ENCODE measurements around the gene HSF5. TPM values are rescaled to one million over a fixed set of nuclear protein-coding genes. Genes with fewer than 3 reads are reported as not detected.

Gene HSF5
- total RNA-seq, 6 donors from 2014 or later = 0.07 to 0.39 (median 0.30) TPM; not detected in 1

DNA sequence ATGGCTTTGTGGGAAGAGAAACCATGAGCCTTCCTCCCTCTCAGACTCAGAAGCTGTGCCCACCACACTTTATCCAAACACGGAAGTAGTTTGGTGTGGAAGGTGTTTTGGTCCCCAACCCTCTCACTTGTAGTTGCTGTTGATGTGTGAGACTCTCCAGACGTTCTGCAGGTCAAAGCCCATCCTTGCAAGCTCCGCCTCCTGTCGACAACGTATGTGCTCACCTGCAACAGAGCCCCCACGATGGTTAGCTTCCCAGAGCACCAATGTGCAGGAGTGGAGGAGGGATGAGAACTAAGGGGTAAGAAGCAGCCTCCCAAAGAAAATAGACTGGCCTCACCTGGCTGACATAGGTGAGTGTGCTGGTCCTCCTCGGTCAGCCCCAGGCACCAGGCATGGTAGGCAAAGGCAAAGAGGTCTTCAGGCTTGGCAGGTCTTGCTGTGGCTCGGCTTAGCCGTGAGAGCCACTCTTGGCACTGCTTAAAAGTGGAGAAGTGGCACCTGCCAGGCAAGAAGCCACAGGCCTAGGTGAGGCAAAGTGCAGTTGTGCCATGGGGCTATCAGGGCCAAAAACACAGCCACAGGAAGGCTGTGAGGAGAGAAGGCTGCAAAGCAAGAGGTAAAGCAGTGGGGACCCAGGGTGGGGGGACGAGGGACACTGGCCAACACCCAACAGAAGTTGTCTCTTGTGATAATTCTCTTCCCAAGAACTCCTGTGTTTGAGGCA lies 20.3 kb upstream of the HSF5 start:
- Histone ChIP-seq H3K27me3 (no peaks in the 10 kb centered on the region), H3K9me3 (no peaks in the 10 kb centered on the region), H3K36me3 (peaks cover 45 to 93% (median 86%) of the 10 kb centered on the region in 4 donors), H3K4me3 (no peak overlapping the region), H3K4me1 (peaks cover 6 to 22% (median 11%) of the 10 kb centered on the region in 4 donors), H3K27ac (no peak overlapping the region)
- TF ChIP-seq POLR2A (IDR thresholded peaks at IDR 0.05) (no peak), EP300 (IDR thresholded peaks at IDR 0.05) (no peak), POLR2AphosphoS5 (IDR thresholded peaks at IDR 0.05) (no peak)
- TF ChIP-seq, protein P1, sequence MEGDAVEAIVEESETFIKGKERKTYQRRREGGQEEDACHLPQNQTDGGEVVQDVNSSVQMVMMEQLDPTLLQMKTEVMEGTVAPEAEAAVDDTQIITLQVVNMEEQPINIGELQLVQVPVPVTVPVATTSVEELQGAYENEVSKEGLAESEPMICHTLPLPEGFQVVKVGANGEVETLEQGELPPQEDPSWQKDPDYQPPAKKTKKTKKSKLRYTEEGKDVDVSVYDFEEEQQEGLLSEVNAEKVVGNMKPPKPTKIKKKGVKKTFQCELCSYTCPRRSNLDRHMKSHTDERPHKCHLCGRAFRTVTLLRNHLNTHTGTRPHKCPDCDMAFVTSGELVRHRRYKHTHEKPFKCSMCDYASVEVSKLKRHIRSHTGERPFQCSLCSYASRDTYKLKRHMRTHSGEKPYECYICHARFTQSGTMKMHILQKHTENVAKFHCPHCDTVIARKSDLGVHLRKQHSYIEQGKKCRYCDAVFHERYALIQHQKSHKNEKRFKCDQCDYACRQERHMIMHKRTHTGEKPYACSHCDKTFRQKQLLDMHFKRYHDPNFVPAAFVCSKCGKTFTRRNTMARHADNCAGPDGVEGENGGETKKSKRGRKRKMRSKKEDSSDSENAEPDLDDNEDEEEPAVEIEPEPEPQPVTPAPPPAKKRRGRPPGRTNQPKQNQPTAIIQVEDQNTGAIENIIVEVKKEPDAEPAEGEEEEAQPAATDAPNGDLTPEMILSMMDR (IDR thresholded peaks at IDR 0.05) = no peak
- no peak for ATAC-seq (ENCODE audit: low FRiP score in 2 of 2)
- 90 to 94% methylated on average over 10 of the region's 10 CpGs for WGBS, 2 donors
- no peak for DNase-seq

DNA sequence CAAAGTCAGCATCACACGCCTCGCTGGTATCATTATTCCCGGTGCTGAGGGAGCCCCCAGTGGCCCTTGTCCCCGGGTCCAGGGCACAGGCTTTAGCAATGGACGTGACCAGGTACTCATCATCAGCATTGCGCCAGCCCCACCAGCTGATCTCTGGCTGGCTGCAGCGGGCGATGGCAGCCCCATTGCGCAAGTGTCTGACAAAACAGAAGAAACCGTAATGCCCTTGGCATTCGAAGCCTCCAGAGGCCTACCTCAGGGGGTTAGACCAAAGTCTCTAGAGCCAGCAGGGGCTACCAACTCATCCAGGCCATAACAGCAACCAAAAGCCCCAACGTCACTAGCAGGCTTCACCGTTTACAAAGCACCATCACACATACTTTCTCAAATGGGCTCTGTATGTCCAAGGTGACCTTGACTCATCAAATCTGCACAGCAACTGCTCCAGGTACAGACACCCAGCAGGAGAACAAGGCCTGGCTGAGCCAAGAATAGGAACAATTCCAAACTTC lies 19.0 kb upstream of the HSF5 start:
- peaks cover 43 to 100% (median 94%) of the 10 kb centered on the region in 4 donors for H3K36me3 ChIP-seq
- H3K27ac ChIP-seq = peak overlapping the region in 2 of 4 donors; percentile 33 to 64
- DNase-seq (peak; percentile 56 to 77), ATAC-seq (ENCODE audit: low FRiP score in 2 of 2) (no peak)
- TF ChIP-seq POLR2A (IDR thresholded peaks at IDR 0.05) (peak in 1 of 4 donors; percentile 14), EP300 (IDR thresholded peaks at IDR 0.05) (no peak), POLR2AphosphoS5 (IDR thresholded peaks at IDR 0.05) (no peak)
- TF ChIP-seq, protein P1 (IDR thresholded peaks at IDR 0.05) = no peak
- H3K9me3 ChIP-seq = no peaks in the 10 kb centered on the region
- H3K4me3 ChIP-seq = no peak overlapping the region
- no peaks in the 10 kb centered on the region for H3K27me3 ChIP-seq
- 84% methylated on average over 3 to 13 of the region's 13 CpGs for WGBS, 2 donors
- H3K4me1 ChIP-seq = peaks cover 0 to 12% (median 5%) of the 10 kb centered on the region in 4 donors

DNA sequence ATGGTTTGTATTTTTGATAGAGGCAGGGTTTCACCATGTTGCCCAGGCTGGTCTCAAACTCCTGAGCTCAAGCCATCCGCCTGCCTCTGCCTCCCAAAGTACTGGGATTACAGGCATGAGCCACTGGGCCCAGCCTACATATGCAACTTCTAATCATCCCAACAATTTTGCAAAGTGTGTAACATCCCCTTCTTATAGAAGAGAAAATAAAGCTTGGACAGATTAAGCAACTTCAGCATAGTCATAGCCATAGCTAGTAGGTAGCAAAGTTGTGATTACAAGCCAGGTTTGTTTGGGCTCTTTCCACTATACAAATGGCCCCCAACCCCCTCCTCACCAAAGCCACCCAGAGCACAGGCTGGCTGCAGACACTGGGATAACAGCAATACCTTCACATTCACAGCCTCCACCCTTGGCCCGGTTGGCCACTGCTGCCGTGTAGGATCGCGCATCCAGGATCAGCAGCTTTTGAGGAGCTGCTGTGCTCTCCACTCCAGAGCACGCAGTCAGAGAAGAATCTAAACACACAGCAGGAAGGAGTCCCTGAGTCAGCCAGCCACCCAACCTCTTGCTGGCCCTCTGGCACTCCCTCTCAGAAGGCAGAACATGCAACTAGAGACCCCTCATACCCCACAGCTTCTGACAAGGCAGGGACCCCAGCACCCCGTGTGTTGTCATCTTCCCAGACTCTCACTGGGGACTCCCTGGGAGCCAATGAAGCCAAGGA lies 18.3 kb upstream of the HSF5 start:
- 90 to 93% methylated on average over 4 to 6 of the region's 7 CpGs for WGBS, 2 donors
- TF ChIP-seq, protein P1 (IDR thresholded peaks at IDR 0.05) = no peak
- TF ChIP-seq POLR2A (IDR thresholded peaks at IDR 0.05) = no peak
- no peak for TF ChIP-seq EP300 (IDR thresholded peaks at IDR 0.05)
- no peak for TF ChIP-seq POLR2AphosphoS5 (IDR thresholded peaks at IDR 0.05)
- DNase-seq = no peak
- ATAC-seq (ENCODE audit: low FRiP score in 2 of 2) = no peak
- H3K4me3 ChIP-seq = no peak overlapping the region
- peaks cover 0 to 12% (median 5%) of the 10 kb centered on the region in 4 donors for H3K4me1 ChIP-seq
- peaks cover 45 to 100% (median 94%) of the 10 kb centered on the region in 4 donors for H3K36me3 ChIP-seq
- H3K9me3 ChIP-seq = no peaks in the 10 kb centered on the region
- no peaks in the 10 kb centered on the region for H3K27me3 ChIP-seq
- H3K27ac ChIP-seq = peak overlapping the region in 2 of 4 donors; percentile 33 to 64

DNA sequence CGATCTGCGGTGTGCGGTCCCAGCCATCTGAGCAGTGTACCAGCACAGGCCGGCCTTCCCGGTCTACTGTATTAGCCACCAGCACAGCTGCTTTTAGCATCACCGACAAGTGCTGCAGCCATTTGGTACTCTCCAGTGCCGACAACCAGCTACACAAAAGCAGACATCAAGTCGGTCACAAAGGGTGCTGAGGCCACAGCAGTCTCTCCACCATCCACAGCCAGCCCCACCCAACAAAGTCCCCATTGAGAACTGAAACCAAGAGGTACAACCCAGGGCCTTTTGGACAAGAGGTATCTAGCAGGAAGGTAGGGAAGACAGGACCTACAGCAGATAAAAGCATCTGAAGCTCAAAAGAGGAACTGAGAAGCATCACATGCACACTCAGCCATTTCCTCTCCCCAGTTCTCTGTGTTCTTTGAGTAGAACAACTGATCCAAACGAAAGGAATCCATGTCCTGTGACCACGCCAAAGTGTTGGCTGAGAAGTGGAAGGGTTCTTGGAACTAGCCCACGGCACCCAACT lies 16.7 kb upstream of the HSF5 start:
- DNase-seq (peak in 1 of 2 donors; percentile 53), ATAC-seq (ENCODE audit: low FRiP score in 2 of 2) (peak in 1 of 2 donors; percentile 61)
- Histone ChIP-seq H3K36me3 (peaks cover 40 to 100% (median 91%) of the 10 kb centered on the region in 4 donors), H3K27ac (peak overlapping the region in 2 of 4 donors; percentile 58 to 69), H3K9me3 (no peaks in the 10 kb centered on the region), H3K27me3 (no peaks in the 10 kb centered on the region), H3K4me1 (peaks cover 0 to 12% (median 5%) of the 10 kb centered on the region in 4 donors), H3K4me3 (no peak overlapping the region)
- WGBS, 2 donors = 78 to 83% methylated on average over 10 to 11 of the region's 11 CpGs
- TF ChIP-seq, protein P1 (IDR thresholded peaks at IDR 0.05) = no peak
- TF ChIP-seq POLR2AphosphoS5 (IDR thresholded peaks at IDR 0.05) (no peak), EP300 (IDR thresholded peaks at IDR 0.05) (no peak), POLR2A (IDR thresholded peaks at IDR 0.05) (no peak)

Data from upper lobe of left lung (tissue), 6 donors.